Activated CD8-positive, alpha-beta memory T cell treated with anti-CD3 and anti-CD28 coated beads, Interleukin-2, amount 50 U/mL, for 48 hours (primary cell): Measurements from ENCODE around the gene CETN1.

Experiments used
- DNase-seq: peaks from one replicate; pipeline ENCODE4 v3.0.0-alpha.2; 2020

CETN1 gene

DNA sequence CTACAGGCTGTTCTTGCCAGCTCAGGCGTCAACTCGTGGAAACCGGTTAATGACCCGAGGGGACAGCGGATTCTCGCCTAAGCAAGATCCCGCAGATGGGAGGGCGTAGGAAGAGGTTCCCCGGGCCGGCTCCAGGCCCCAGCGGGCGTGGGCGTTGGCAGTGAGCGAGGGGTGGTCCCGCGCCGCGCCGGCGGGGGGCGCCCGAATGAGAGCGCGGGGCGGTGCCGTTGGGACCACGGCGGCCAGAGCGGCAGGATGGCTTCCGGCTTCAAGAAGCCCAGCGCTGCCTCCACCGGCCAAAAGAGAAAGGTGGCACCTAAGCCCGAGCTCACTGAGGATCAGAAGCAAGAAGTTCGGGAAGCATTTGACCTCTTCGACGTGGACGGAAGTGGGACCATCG, at the start of gene CETN1:
Gene CETN1, plus strand, starts transcription at position 227 of the 400 bp plus-strand sequence. Its CDS starts 29 bp downstream, at position 256.
- DNase-seq = no peak

DNA sequence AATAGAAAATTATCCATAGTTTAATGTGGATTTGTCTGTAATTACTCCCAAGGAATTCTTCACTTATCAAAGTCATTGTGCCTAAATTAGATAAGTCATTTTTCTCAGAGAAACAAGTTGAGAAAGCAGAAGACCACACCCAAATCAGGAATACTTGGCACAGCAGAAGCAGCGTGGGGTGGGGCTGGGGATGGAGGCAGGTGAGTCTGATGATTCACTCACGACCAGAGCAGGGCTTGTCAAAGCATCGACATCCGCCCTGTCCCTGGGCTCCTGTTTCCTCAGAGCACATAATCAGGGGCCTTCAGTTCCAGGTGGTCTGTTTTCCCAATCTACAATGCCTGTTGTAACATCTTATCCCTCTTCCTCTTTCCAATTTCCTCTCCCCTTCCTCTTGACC, 48.2 kb upstream of the CETN1 start:
- no peak for DNase-seq

GRCh38 chr18:532632-533031, 47.5 kb upstream of the CETN1 start:
- DNase-seq = no peak

DNA sequence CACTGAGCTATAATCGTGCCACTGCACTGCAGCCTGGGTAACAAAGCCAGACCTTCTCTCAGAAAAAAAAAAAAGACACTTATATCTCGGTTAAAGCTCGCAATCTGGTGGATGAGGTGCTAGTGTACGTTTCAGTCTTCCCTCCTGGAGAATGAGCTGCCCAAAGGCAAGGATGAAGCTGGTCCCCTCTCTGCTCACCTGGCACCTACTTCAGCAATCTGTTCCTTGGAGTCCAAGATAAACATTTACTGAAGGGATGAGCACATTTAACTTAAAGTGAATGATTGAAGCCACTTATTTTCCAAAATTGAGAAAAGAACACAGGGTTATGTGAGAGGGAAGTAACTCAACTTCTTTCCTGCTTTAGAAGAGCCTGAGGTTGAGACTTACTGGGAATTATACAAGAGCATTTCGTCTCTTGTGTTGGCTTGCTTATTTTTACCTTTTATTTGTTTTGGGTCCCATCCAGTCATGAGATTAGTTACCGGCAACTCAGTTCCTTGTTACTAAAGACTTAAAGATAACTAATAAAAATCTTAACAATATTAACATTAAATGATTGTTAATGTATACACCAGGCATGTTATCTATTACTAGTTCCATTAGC, 46.1 kb upstream of the CETN1 start:
- no peak for DNase-seq

GRCh38 chr18:543447-544078, 36.6 kb upstream of the CETN1 start:
- DNase-seq = no peak

GRCh38 chr18:549967-550366, 30.2 kb upstream of the CETN1 start:
- DNase-seq = no peak

- no peak for DNase-seq
Observed at GRCh38 chr18:551404-552061, 28.6 kb upstream of the CETN1 start.

GRCh38 chr18:555705-556457, 24.3 kb upstream of the CETN1 start:
- DNase-seq = no peak

GRCh38 chr18:564708-565561, 15.2 kb upstream of the CETN1 start:
- no peak for DNase-seq

DNA sequence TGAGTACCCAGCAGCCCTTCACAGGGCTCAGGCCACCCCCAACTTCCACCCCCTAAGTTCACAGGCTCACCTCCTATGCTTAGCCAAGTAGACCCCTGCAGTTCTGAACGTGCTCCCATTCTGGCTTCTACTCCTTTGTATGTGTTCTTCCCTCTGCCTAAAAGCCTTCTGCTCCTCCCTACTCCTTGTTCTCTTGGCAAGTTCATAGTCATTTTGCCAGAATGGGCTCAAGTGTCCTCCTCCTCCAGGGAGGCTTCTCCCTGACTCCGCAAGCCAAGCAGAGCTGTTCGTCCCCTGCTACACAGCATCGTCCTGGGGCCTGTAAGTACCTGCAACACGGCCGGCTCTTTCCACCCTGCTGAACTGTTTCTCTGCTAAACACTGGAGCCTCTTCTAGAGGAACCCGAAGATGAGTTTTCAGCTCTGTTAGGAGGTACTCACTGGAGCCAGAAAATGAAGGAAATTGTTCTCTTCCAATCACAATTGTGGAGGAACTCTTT, 14.6 kb upstream of the CETN1 start:
- no peak for DNase-seq

GRCh38 chr18:567122-567521, 13.1 kb upstream of the CETN1 start:
- no peak for DNase-seq

- no peak for DNase-seq
Observed at GRCh38 chr18:568731-569130, 11.4 kb upstream of the CETN1 start.

GRCh38 chr18:570256-570655, 9.9 kb upstream of the CETN1 start:
- no peak for DNase-seq

DNA sequence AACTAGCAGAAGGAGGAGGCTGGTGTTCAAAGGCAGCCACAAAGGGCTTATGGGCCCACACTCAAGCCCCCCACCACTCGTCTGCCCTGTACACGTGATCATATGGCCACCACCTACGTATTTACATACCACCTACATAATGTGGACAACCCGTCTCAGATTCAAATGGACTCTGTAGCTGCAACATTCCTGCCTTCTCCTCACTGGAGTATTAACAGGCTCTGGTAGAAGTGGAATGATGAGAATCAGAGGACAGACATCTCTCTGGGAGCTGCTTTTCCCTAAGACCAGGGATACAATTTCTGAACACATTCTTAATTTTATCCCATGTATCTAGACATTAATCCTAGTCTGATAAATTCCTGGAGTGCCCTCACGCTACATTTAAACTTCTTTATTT, 9.5 kb upstream of the CETN1 start:
- no peak for DNase-seq

DNA sequence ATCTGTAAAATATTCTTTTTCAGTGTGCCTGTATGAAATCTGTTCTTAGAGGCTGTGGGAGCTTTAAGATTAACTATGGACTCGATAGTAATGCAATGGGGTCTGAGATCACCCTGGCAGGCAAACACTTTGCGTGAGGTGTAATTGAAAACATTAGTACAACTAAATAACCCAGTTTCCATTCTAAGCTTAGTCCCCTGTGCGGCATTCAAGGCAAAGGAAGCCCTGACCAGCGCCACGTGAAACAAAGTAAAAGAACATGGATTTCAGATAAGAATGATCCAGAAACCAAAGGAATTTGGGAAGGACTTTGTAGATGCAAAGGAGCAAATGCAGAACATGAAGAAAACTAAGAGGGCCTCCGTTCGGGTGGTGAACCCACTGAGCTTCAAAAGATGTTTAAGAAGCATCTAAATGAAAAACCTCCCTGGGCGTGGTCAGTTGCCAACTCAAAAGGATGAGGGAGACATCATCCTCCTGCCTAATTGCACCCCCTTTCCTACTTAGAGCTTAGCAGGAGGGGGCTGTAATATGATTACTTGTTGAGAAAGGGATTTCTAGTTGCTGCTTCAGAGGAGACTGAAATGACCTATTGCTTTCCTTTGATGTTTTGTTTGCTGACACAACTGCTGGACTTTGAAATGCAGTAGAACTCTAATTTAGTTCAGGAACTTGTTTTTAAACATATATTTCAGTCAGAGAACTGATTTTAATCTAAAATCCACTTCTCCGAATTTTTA, 7.9 kb upstream of the CETN1 start:
- no peak for DNase-seq

- no peak for DNase-seq
Observed at GRCh38 chr18:572831-573289, 7.3 kb upstream of the CETN1 start.

GRCh38 chr18:573385-573784, 6.8 kb upstream of the CETN1 start:
- DNase-seq = no peak

GRCh38 chr18:574149-574860, 5.9 kb upstream of the CETN1 start:
- DNase-seq = no peak

- DNase-seq = no peak
Observed at GRCh38 chr18:574865-575645, 5.1 kb upstream of the CETN1 start.

- DNase-seq = no peak
Observed at GRCh38 chr18:576924-577323, 3.3 kb upstream of the CETN1 start.
